OCI-LY3 (cell line): ENCODE results near the gene BZW2.

Experiments
- H2AFZ ChIP-seq: fragments of 200-600, 300-600 bp; shearing (Covaris generic); 2 replicates; pipeline ENCODE4 v1.6.0; 2014; ENCODE audit warnings: antibody characterized with exemption, low read depth, low read length
- H3K27ac ChIP-seq: fragments of 200-600, 300-600 bp; sonication (generic); 2 replicates; pipeline ENCODE4 v1.5.1; 2014; ENCODE audit warnings: mild to moderate bottlenecking, low read length, moderate library complexity, mixed read lengths
- H3K27me3 ChIP-seq: fragments of 200-600, 300-600 bp; sonication (generic); 2 replicates; pipeline ENCODE4 v1.6.1; 2014; ENCODE audit warnings: low read depth, low read length, mixed read lengths
- H3K36me3 ChIP-seq: fragments of 200-600, 300-600 bp; sonication (generic); replicated peaks from 2 replicates; pipeline ENCODE3; 2014; ENCODE audit warnings: low read depth, low read length, mixed read lengths
- H3K4me1 ChIP-seq: fragments of 300-600, 200-600 bp; sonication (generic); 2 replicates; pipeline ENCODE4 v1.6.1; 2014; ENCODE audit warnings: low read length, mixed read lengths
- H3K4me2 ChIP-seq: fragments of 200-600, 300-600 bp; sonication (generic); 2 replicates; pipeline ENCODE4 v1.6.1; 2014; ENCODE audit warnings: low read length, mixed read lengths
- H3K4me3 ChIP-seq: fragments of 300-600, 200-600 bp; sonication (generic); 2 replicates; pipeline ENCODE4 v1.5.1; 2014; ENCODE audit warnings: antibody characterized with exemption, mild to moderate bottlenecking, low read length, moderate library complexity
- H3K79me2 ChIP-seq: fragments of 300-600, 200-600 bp; shearing (Covaris generic); 2 replicates; pipeline ENCODE4 v1.6.1; 2014; ENCODE audit warnings: mild to moderate bottlenecking, low read length, mixed read lengths
- H3K9ac ChIP-seq: fragments of 300-600, 200-600 bp; shearing (Covaris generic); 2 replicates; pipeline ENCODE4 v1.6.0; 2014; ENCODE audit warnings: mild to moderate bottlenecking, low read length, moderate library complexity
- H3K9me3 ChIP-seq: fragments of 200-600, 300-600 bp; shearing (Covaris generic); 2 replicates; pipeline ENCODE4 v1.6.1; 2014; ENCODE audit warnings: low read length, mixed read lengths; ENCODE audit not compliant: insufficient read depth
- H4K20me1 ChIP-seq: fragments of 200-600, 300-600 bp; sonication (generic); 2 replicates; pipeline ENCODE4 v1.6.1; 2016; ENCODE audit warnings: low read length, mixed read lengths; ENCODE audit not compliant: insufficient read depth
- CTCF ChIP-seq: fragments of 200-600, 300-600 bp; sonication (generic); IDR thresholded peaks from 2 replicates; pipeline ENCODE4 v1.5.1; 2014; ENCODE audit warnings: antibody characterized with exemption, low read length, low read depth
- EZH2phosphoT487 ChIP-seq: fragments of 200-600 bp; shearing (Covaris generic); IDR thresholded peaks from 2 replicates; pipeline ENCODE4 v1.6.1; 2018; ENCODE audit warnings: antibody characterized with exemption, mixed run types, low read depth

The BZW2 gene

GRCh38 chr7:16726189-16726588 is 80.2 kb downstream of the BZW2 start:
- no peak overlapping the region for H3K9ac ChIP-seq
- no peaks in the 10 kb centered on the region for H3K9me3 ChIP-seq
- no peak overlapping the region for H2AFZ ChIP-seq
- H3K27ac ChIP-seq: no peak overlapping the region
- H3K4me3 ChIP-seq: no peak overlapping the region
- H3K4me2 ChIP-seq: no peak overlapping the region
- H3K27me3 ChIP-seq: no peaks in the 10 kb centered on the region
- no peaks in the 10 kb centered on the region for H3K36me3 ChIP-seq
- H3K4me1 ChIP-seq: no peaks in the 10 kb centered on the region
- H4K20me1 ChIP-seq: no peaks in the 10 kb centered on the region
- TF ChIP-seq CTCF (no peak), EZH2phosphoT487 (no peak)
- H3K79me2 ChIP-seq: no peaks in the 10 kb centered on the region

- Histone ChIP-seq H3K36me3 (no peaks in the 10 kb centered on the region), H2AFZ (no peak overlapping the region), H3K4me1 (no peaks in the 10 kb centered on the region), H3K9me3 (no peaks in the 10 kb centered on the region), H3K27ac (no peak overlapping the region), H3K9ac (no peak overlapping the region), H3K79me2 (no peaks in the 10 kb centered on the region), H3K4me2 (no peak overlapping the region), H3K4me3 (no peak overlapping the region), H4K20me1 (no peaks in the 10 kb centered on the region), H3K27me3 (no peaks in the 10 kb centered on the region)
- no peak for TF ChIP-seq EZH2phosphoT487
- TF ChIP-seq CTCF: no peak
These were observed 81.8 kb downstream of the BZW2 start for GRCh38 chr7:16727736-16728135.

- TF ChIP-seq EZH2phosphoT487: no peak
- no peak for TF ChIP-seq CTCF
- Histone ChIP-seq H3K27me3 (no peaks in the 10 kb centered on the region), H3K9ac (no peak overlapping the region), H3K4me2 (no peak overlapping the region), H4K20me1 (no peaks in the 10 kb centered on the region), H3K36me3 (no peaks in the 10 kb centered on the region), H3K4me3 (no peak overlapping the region), H2AFZ (no peak overlapping the region), H3K9me3 (no peaks in the 10 kb centered on the region), H3K27ac (no peak overlapping the region), H3K4me1 (no peaks in the 10 kb centered on the region), H3K79me2 (no peaks in the 10 kb centered on the region)
These were observed 82.8 kb downstream of the BZW2 start for GRCh38 chr7:16728811-16729210.

- H3K4me1 ChIP-seq: no peaks in the 10 kb centered on the region
- TF ChIP-seq CTCF (no peak), EZH2phosphoT487 (no peak)
These were observed 83.6 kb downstream of the BZW2 start for GRCh38 chr7:16729541-16729940.

More at GRCh38 chr7:16729541-16729940, 83.6 kb downstream of the BZW2 start:
- no peaks in the 10 kb centered on the region for H3K9me3 ChIP-seq
- H3K27ac ChIP-seq: no peak overlapping the region
- H4K20me1 ChIP-seq: no peaks in the 10 kb centered on the region
- no peaks in the 10 kb centered on the region for H3K79me2 ChIP-seq
- no peak overlapping the region for H2AFZ ChIP-seq
- no peak overlapping the region for H3K4me3 ChIP-seq
- H3K27me3 ChIP-seq: no peaks in the 10 kb centered on the region
- H3K36me3 ChIP-seq: no peaks in the 10 kb centered on the region
- no peak overlapping the region for H3K4me2 ChIP-seq
- no peak overlapping the region for H3K9ac ChIP-seq
